HEK293T (cell line): ENCODE data around the gene GALNT16.

ENCODE experiments used
- BHLHE40 ChIP-seq: fragments of 450-650 bp; IDR thresholded peaks from 2 replicates; pipeline ENCODE4 v1.6.1; 2016; ENCODE audit warnings: mild to moderate bottlenecking, moderate library complexity, borderline replicate concordance
- ELF4 ChIP-seq: fragments of 450-650 bp; IDR thresholded peaks from 2 replicates; pipeline ENCODE4 v1.6.1; 2017; ENCODE audit warnings: antibody characterized with exemption
- FOXA1 ChIP-seq: fragments of 450-650 bp; IDR thresholded peaks from 2 replicates; pipeline ENCODE4 v1.6.1; 2016; ENCODE audit warnings: mild to moderate bottlenecking
- FOXK2 ChIP-seq: fragments of 450-650 bp; IDR thresholded peaks from 2 replicates; pipeline ENCODE4 v1.6.1; 2016; ENCODE audit warnings: mild to moderate bottlenecking
- FOXM1 ChIP-seq: fragments of 450-650 bp; IDR thresholded peaks from 2 replicates; pipeline ENCODE4 v1.6.1; 2017; ENCODE audit warnings: mild to moderate bottlenecking, borderline replicate concordance
- HDGF ChIP-seq: fragments of 450-650 bp; IDR thresholded peaks from 2 replicates; pipeline ENCODE4 v1.6.1; 2017; ENCODE audit warnings: antibody characterized with exemption, borderline replicate concordance
- L3MBTL2 ChIP-seq: fragments of 450-650 bp; conservative IDR thresholded peaks from 2 replicates; pipeline ENCODE4 v1.6.1; 2016; ENCODE audit warnings: mild to moderate bottlenecking
- NFRKB ChIP-seq: fragments of 450-650 bp; IDR thresholded peaks from 2 replicates; pipeline ENCODE4 v1.6.1; 2016; ENCODE audit warnings: mild to moderate bottlenecking, moderate library complexity
- SP1 ChIP-seq: fragments of 450-650 bp; IDR thresholded peaks from 2 replicates; pipeline ENCODE4 v1.6.1; 2017
- SUZ12 ChIP-seq: fragments of 450-650 bp; IDR thresholded peaks from 2 replicates; pipeline ENCODE4 v1.6.1; 2016; ENCODE audit warnings: mild to moderate bottlenecking
- TARDBP ChIP-seq: fragments of 450-650 bp; IDR thresholded peaks from 2 replicates; pipeline ENCODE4 v1.6.1; 2016
- ZNF384 ChIP-seq: fragments of 450-650 bp; IDR thresholded peaks from 2 replicates; pipeline ENCODE4 v1.6.1; 2016

DNA sequence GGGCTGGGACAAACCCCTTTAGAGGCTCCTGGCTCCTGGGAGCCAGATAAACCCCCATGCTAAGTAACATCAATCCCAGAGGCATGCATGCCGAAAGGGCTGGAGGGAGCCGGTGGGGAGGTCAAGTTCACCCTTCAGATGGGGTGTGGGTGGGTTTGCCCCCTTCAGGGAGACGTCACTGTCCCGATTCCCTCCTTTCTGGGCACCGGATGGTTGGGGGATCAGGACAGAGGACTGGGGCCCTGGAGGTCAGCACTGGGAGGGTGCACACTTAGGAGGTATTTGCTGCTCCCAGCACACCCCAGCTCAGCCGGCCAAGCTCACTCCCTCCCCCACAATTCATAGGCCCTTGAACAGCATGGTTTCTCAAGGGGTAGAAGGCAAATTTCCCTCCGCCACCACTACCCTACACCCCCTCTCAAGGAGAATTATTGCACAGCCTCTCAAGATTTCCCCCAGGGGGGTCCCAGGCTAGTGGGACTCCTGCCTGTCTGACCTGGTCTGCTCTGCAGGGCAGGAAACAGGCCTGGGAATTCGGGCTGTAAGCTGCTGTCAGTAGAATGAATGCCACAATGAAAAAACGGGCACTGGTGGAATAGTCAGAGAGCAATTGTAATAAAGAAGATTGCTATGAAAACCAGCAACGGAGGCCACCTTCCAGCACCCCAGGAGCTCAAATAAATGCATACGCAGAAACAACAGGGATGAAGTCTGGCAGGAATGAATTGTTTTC, 63.5 kb downstream of the GALNT16 start:
- TF ChIP-seq BHLHE40 (no peak), HDGF (no peak), FOXM1 (no peak), NFRKB (no peak), FOXK2 (no peak), ELF4 (no peak), SUZ12 (no peak), L3MBTL2 (no peak), SP1 (no peak), TARDBP (no peak), FOXA1 (no peak), ZNF384 (no peak)
